GM19099 (cell line): Measurements from ENCODE around the gene MAP3K19.

ENCODE experiments used
- POLR2A ChIP-seq: IDR thresholded peaks from 3 replicates; pipeline ENCODE4 v1.6.1; 2011; ENCODE audit warnings: low read depth; ENCODE audit not compliant: insufficient read length; ENCODE audit errors: extremely low read depth

Gene MAP3K19

DNA sequence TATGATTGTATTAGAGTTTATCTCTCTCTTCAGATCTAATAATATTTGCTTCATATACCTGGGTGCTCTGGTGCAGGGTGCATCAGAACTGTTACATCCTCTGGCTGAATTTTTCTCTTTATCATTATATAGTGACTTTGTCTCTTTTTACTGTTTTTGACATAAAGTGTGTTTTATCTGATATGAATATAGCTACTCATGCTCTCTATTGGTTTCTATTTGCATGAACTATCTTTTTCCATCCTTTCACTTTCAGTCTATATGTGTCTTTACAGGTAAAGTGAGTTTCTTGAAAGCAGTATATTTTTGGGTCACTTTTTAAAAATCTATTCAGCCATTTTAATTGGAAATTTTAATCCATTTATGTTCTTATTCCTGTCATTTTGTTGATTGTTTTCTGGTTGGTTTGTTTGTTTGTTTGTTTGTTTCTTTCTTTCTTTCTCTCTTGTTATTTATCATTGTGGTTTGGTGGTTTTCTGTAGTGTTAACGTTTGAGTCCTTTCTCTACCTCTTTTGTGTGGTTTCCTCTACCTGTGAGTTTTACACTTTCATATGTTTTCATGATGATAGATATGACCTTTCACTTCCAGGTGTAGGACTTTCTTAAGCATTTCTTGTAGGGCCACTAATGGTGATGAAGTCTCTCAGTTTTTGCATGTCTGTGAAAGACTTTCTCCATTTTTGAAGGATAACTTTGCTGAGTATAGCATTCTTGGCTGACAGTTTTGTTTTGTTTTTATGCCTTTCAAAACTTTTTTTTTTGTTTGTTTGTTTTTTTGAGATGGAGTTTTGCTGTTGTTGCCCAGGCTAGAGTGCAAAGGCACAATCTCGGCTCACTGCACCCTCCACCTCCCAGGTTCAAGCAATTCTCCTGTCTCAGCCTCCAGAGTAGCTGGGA lies 73.8 kb downstream of the MAP3K19 start:
- TF ChIP-seq POLR2A = no peak

DNA sequence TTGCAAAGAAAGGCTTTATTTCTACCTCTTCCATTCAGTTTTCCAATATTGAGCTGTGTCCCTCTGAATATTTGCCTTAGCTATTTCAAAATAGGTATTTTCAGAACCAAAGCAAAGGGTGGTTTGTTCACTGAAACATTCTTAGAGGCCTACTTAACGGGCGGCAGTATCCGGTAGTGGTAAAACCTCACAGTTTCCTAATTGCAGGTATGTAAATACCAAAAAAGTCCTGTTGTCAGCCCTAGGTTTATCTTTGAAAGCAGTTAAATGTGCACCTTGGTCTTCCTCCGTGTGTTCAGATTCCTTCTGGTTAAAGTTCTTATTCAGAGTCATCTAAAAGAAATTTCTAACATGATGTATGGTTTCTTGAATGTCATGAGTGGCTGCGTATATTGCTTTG lies 89.8 kb downstream of the MAP3K19 start:
- TF ChIP-seq POLR2A = no peak

DNA sequence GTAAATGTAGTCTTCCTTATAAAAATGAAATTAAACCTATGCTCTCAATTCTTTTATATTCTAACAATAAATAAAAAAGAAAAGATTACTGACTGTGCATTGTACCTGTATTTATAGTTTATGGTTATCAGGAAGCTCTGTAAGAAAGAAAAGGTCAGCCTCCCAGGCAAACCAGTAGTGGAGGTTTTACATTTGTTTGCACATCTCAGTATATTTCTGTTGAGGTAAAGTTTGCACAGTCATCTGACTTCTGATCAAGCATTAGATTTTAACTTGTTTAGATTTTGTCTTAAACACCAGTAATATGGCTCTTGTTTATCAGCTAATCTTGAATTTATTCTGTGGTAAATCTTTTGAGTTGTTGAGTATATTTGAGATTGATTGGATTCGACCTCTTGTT lies 91.5 kb downstream of the MAP3K19 start:
- no peak for TF ChIP-seq POLR2A

DNA sequence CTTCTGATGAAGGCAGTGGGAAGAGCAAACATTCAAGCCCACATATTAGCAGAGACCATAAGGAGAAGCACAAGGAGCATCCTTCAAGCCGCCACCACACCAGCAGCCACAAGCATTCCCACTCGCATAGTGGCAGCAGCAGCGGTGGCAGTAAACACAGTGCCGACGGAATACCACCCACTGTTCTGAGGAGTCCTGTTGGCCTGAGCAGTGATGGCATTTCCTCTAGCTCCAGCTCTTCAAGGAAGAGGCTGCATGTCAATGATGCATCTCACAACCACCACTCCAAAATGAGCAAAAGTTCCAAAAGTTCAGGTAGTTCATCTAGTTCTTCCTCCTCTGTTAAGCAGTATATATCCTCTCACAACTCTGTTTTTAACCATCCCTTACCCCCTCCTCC lies 93.2 kb downstream of the MAP3K19 start:
- TF ChIP-seq POLR2A = no peak

DNA sequence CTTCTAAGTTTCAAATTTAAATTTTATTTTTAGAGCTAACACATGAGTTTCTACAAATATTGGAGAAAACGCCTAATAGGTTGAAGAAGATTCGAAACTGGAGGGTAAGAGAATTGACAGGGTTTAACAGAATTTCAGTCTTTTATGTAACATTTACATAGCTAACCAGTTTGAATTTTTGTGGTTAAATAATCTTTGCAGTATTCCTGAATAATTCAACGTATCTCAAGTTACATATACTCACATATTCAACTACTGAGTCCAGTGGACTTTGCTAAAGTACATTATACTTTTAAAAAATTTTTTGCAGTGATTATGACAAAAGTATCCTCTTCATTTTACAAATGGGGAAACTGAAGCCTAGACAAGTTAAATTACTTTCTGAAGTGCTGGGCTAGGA lies 94.6 kb downstream of the MAP3K19 start:
- TF ChIP-seq POLR2A = no peak

DNA sequence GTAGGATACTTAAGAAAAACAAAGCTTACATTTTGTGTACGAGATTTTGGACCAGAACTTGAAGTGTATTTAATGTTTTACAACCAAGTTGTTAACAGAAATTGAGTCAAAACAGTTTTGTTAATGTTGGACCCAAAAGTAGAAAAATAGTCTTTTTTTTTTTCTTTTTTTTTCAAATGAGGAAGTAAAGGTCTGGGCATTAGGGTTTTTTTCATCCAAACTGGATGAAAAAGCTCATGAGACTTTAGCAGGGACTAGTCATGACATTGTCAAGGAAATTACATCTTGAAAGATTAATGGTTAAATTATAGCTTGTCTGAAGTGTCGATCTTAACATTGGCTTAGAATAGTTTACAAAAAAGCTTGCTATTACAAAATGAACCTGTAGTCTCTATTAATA lies 96.4 kb downstream of the MAP3K19 start:
- no peak for TF ChIP-seq POLR2A

DNA sequence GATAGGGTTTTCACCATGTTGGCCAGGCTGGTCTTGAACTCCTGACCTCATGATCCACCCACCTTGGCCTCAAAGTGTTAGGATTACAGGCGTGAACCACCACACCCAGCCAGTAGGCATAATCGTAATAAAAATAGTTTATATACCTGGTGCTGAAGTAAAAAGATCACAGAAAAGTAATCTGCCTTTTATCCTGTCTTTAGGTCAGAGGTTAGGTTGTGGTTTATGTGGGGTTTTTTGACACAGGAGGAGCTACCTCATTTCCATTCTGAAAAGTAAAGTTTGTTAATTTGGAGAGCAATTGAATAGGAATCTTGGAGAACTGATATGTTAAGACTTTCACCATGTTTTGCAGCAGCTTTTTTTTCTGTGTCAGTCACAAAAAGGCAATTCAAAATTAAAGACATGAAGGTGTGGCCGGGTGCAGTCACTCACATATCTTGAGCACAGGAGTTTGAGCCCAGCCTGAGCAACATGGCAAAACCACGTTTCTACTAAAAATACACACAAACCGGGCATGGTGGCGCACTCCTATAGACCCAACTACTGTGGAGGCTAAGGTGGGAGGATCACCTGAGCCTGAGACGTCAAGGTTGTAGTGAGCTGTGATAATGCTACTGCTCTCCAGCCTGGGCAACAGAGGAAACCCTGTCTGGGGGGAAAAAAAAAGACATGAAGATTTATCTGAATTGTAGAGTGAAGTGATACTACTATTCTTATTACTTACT lies 97.1 kb downstream of the MAP3K19 start:
- no peak for TF ChIP-seq POLR2A

DNA sequence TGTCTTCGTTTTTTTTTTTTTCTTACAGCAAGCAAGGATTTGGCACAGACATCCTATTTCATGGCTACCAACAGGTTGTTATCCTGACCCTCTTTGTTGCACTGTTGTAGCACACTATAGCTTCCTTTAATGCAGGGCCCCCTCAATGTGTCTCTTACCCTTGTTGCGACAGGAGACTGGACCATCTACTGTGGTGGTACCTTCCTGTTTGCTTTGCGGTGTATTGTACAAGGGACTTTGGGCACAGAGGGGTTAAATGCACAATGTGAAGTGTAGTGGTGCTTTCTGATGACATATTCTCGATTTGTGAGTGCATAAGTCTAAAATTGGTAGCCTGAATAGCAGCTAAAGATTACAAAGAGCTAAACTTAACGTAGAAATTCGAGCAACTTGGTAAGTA lies 101.2 kb downstream of the MAP3K19 start:
- no peak for TF ChIP-seq POLR2A

DNA sequence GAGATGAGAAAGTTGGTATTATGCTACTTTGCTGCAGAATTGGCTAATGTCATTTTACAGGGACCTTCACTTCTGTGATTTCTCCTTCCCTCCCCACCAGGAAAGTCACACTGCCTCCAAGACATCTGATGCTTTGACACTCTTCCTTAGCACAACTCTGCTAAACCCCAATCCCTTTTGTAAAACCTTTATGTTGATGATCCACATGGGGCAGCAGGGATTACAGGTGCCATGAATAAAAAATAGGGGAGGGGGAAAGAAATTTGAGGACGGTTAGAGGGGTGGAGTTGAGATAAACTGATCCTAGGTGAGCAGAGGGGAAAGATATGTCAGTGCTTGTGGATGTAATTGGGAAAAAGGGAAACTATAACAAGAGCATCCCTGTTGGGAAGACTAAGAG lies 102.3 kb downstream of the MAP3K19 start:
- no peak for TF ChIP-seq POLR2A

DNA sequence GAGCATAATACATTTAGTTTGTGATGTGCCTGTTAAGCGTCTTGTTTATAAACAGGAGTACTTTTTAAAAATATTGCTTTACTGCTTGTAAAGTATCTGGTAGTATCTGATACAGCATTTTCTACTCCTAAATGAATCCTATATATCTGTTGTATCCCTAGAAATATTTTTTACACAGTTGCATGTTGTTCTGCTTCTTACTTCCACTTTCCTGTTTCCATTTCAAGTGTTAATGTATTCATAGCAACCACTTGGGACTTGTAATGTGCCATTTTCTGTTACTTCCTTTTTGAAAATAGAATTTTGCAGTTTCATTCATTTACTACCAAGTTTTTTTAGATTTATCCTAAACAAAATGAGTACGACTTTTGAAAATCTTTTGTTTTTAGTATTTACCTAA lies 103.7 kb downstream of the MAP3K19 start:
- no peak for TF ChIP-seq POLR2A

DNA sequence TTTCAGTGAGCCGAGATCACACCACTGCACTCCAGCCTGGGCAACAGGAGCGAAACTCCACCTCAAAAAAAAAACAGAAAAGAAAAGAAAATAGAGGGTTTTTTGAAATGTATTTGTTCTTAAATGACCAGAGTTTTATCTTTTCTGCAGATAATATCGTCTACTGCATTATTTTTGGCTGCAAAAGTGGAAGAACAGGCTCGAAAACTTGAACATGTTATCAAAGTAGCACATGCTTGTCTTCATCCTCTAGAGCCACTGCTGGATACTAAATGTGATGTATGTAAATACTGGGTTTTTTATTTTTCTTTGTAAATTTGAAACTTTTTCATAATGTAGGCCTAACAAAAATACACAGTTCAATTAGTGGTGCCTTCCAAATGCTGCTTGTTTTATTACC lies 110.6 kb downstream of the MAP3K19 start:
- no peak for TF ChIP-seq POLR2A

DNA sequence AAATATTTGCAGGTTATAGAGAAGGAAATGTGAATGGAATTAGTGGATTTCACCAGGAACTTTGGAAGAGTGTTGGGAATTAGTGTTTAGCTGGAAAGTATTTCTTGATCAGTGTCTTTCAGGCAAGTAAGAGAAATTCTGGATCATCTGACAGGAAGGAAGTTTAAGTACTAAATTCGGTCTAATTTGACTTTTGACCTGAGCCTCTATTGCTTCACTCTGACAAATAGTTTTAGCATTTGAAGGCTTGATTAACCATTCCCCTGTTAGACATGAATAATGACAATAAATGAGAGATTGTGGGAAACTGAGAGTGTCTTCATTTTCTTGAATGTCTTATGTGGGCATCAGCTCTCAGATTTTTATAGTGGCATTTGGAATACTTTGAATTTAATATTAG lies 112.6 kb downstream of the MAP3K19 start:
- TF ChIP-seq POLR2A = no peak

DNA sequence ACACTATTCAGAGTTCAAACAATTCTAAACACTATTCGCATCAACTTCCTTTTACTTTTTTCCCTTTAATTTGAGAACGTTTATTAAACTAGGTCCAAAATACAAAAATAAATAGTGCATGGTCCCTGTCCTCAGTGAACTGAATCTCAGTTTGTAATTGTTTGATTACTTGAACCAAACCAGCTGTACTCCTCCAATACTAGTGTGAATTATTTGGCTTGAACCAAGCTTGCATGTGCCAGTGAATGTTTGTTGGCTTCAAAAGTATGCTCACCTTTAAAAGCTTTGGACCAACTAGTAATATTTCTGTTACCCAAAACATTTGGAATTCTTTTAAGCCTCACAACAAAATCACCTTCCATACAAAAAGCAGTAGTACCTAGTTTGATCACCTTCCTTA lies 113.1 kb downstream of the MAP3K19 start:
- TF ChIP-seq POLR2A = no peak

DNA sequence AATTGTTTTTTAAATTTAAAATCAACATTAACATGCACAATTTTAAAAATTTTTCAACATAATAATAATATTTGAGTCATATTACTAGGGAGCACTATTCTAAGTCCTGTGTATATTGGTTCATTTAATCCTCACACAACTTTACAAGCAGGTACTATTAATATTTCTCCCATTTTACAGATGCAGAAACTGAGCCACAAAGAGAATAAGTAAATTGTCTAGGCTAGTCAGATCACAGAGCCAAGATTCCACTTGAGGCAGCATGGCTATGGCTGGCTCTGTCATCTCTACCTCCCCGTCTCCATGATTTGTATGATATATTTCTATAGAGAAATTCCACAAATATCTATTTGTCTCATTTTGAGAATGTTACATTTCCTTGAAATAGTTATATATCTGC lies 113.5 kb downstream of the MAP3K19 start:
- TF ChIP-seq POLR2A = no peak

DNA sequence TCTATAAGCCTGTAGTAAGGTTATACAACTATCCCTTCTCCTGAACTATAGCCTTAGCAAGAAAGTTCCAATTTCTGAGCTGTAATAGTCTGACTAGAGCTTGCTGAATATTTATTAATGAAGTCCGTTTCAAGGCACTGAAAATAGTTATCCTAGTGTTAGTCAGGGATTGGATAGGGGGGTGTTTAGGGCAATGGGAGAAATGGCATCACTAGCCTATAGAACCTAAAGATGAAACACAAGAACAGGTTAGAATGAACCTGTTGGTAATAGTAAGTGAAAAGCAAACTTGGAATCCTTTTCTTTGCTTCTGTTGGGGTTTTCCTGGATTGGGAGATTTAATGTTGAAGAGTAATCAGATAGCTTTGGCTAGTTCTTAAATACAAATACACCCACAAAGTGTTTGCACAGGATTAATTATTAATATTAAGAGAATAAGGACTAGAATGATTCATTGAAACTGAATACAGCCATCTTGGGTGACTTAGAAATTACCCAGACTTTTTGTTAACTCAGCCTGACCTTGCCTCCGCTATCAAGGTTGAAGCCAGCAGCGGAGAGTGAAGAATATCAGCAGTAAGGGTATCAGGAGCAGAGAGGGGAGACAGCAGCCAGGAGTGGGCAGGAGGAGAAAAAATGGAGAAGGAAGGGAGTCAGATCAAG lies 114.3 kb downstream of the MAP3K19 start:
- no peak for TF ChIP-seq POLR2A

DNA sequence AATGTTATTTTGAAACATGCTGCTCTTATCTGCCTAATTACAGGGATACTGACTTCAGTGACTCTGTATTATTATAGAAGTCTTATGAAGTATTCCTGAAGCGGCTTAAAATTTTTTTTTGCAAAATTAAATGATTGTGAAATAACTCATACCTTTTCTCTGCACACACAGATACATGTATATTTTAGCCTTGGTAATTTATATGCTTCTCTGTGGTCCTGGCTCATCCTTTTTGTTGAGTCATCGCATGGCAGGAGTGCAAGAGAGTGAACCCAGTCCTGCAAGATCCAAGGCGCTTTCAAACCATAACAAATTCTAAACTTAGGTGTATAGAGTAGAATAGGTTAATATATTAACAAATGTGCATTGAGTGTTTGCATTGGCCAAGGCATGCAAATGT lies 120.1 kb downstream of the MAP3K19 start:
- no peak for TF ChIP-seq POLR2A
